NAMALWA (cell line): ENCODE measurements around the gene ERICH2.
A peak's percentile ranks its signal among the peaks of the same experiment; 100 is the strongest.

Source experiments
- DNase-seq: peaks from one replicate; pipeline ENCODE4 v3.0.0-alpha.2; 2015; ENCODE audit warnings: low spot score

The ERICH2 gene

DNA sequence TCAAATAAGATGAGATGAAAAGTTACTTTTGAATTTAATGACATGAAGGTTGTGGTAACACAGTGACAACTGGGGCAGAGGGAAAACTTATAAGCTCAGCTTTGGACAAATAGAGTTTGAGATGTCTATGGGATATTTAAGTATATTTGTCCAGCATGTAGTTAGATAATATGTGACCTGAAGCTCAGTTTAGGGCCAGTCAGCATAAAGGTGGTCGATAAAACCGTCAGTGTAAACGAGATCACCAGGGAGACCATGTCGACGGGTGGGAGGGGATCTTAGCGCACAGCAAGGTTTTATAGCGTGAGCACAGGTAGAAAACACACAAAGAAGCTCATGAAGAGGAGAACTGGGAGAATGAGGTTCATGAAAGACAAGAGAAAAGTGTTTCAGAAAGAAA, 7.4 kb upstream of the ERICH2 start:
- no peak for DNase-seq

GRCh38 chr2:170763232-170763631, 6.9 kb upstream of the ERICH2 start:
- DNase-seq, result no peak

DNA sequence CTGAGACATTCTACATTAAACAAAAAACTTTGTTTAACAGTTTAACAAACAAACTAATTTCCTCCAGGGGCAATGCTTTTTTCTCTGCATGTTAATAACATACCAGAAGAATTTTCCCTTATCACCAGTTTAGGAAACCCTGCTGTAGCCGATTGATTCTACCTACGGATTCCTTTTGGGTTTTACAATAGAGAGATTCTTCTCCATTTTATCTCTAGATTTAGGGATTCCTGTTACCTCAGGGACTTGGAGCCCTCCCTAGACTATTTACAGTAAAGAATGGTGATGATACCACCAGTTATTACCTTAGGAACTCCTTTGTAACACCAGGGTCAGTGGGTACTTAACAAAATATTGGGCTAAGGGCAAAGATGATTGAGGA, 5.3 kb upstream of the ERICH2 start:
- DNase-seq, result no peak

DNA sequence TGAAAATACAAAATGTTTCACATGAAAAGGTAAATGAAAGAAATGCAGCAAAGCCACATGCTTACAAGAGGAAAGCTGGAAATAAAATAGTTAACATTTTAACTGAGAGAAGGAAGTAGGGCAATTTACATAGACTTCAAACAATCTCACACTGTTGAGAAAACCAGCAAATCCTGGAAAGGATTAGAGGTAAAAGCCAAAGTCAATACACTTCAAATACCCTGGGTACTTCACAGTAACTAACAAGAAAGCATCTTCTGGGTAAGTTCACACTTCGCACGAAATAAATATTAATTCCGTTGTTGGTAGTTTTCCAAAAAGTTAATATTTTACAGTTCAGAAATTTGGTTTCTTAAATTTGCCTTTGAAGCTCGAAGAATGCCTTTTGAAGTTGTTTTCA, 3.5 kb upstream of the ERICH2 start:
- no peak for DNase-seq

DNA sequence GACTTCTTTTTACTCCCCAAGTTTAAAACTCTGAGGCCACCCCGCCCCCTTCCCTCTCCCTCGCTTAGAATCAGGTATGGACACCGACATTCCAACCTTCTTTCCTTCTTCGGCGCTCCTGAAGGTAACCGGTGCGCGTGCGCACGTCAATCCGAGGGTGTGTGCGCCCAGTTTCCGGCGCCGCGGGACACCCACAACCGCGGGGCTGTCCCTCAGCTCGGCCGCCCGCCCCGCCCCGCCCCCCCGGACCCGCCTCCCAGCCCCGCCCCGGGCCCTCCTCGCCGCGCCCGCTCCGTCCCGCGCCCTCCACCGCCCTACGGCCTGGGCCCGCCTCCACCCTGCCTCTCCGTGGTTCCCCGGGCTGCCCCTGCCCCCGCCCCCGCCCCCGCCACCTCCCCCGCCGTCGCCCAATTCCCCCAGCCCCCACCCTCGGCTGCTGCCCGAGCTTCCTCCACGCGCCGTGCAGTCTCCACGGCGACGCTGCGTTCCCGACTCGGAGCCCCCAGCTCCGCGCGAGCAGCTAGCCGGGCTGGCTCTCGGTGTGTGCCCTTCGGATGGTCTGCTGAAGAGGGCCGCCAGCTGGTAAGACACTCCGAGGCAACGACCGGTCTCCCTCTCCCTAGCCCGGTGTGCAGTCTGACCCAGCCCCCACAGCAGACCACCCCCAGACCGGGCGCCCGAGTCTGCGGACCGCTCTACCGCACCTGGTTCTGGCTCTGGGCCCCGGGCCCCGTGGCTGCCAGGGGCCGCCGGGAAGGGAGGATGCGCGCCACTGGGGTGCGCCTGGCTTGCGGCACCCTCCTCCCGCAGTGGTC, 635 bp downstream of the ERICH2 start:
- DNase-seq, result peak; percentile 75

DNA sequence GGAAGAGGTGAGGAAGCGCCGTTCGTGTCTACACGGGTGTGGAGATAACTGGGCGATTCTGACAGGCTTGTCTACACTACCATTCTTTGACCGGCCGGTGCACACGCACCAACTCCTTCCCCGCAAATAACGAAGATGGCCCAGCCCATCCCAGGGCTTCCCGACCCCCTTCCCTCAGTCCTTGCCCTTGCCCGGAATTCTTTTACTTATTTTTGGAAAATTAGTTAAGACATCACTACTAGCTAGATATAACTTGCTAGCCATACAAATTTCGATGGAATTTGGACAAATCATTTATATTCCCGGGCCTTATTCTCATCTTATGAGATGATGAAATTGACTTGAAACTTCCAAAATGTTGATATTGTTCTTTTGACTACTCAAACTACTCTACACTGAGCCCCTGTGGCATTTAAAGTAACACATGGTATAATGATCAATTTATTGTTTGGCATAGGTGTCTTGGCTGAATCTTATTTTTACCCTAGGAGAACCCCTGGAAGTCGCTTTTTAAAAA, 1.3 kb downstream of the ERICH2 start:
- DNase-seq, result no peak

DNA sequence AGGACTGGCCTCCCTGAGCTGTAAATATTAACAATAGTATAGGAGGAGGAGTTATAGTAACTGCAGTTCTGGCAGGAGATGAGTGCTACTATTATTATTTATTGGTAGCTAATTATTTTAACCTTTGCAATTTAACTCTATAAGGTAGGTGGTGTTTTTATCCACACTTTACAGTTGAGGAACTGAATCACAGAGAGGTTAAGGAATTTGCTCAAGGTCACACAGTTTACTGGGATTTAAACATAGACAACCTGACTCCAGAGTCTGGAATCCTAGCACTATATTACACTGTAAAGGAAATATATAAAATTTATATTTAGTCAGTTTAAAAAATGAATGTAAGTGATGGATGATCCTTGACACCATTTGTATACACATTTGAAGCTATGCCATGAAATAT, 2.1 kb downstream of the ERICH2 start:
- DNase-seq, result no peak

DNA sequence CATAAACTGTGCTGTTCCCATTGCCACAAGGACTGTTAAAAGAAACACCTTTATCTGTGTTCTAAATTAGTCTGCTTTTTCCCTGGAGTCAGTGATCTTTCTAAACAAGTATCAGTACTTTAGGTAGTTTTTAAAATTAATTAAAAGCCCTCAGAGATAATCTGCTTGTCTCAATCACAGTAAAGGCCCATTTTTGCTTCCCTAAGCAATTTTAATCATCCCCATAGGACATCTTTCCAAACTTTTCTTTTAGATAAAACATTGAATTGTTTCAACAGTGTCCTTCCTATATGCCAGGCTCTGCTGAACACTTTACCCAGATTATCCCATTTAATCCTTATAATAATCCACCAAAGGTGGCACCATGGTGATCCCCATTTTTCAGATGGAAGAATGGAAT, 3.9 kb downstream of the ERICH2 start:
- no peak for DNase-seq

DNA sequence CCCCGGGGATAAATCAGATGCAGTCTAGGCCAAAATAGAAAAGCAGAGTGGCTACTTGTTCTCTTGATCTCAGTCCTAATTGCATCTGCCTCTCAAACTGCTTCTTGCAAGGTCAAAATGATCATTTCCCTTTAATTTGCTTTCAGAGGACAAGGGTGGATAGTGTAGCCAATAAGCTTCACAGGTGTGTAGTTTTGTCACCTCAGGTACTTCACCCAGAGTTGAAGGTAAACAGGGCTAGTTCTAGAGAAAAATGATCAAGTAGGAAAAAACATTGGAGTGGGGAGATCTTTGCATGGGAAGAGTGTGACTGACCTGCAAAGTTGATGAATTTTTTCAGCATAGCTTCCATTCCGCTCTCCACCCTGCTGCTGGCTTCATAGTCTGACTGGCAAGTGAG, 8.7 kb downstream of the ERICH2 start:
- no peak for DNase-seq

- no peak for DNase-seq
Measured at GRCh38 chr2:170779304-170779703, 9.1 kb downstream of the ERICH2 start.

DNA sequence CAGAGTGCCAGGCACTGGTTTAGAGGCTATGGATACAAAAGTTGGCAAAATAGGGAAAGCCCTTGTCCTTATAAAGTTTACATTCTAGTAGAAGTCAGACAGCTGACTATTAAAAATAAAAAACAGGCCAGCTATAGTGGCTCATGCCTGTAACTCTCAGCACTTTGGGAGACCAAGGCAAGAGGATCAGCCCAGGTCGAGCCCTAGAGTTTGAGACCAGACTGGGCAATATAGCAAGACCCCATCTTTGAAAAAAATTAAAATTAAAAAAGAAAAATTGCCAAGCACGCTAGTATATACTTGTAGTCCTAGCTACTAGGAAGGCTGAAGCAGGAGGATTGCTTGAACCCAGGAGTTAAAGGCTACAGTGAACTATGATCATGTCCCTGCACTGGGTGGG, 12.5 kb downstream of the ERICH2 start:
- DNase-seq, result no peak

DNA sequence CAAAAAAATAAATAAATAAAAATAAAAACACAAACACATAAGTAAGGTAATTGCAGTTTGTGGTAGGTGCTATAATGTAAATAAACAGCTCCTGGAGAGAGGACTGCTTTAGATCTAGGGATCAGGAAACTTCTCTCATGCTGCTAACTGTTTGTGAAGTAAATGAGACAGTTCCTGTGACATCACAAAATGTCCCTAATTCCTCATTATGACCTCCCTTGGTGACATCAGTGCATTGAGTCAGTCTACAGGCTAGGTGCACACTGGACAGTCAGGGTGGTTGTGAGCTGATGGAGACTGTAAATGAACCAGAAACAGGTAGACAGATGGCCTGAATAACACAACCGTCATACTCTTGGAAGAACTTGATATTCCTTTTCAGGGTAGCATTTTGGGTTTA, 13.4 kb downstream of the ERICH2 start:
- DNase-seq, result no peak

DNA sequence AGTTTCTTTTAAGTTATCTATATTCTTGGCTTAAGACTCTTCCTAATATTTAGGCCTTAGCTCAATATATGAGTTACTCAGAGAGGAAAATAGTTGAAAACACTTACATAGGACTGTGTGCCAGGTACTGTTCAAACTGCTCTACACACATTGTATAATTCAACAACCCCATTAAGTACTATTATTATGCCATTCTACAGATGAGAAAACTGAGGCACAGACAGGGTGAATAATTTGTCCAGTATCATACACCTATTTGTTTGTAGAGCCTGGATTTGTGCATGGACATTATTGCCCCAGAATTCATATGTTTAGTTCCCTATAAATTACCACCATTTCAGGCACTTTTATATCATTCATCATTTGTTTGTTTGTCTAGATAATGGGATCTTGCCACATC, 28.8 kb downstream of the ERICH2 start:
- no peak for DNase-seq

GRCh38 chr2:170806548-170806947, 36.4 kb downstream of the ERICH2 start:
- DNase-seq, result no peak

GRCh38 chr2:170812710-170813600, 42.8 kb downstream of the ERICH2 start:
- DNase-seq, result peak; percentile 87

DNA sequence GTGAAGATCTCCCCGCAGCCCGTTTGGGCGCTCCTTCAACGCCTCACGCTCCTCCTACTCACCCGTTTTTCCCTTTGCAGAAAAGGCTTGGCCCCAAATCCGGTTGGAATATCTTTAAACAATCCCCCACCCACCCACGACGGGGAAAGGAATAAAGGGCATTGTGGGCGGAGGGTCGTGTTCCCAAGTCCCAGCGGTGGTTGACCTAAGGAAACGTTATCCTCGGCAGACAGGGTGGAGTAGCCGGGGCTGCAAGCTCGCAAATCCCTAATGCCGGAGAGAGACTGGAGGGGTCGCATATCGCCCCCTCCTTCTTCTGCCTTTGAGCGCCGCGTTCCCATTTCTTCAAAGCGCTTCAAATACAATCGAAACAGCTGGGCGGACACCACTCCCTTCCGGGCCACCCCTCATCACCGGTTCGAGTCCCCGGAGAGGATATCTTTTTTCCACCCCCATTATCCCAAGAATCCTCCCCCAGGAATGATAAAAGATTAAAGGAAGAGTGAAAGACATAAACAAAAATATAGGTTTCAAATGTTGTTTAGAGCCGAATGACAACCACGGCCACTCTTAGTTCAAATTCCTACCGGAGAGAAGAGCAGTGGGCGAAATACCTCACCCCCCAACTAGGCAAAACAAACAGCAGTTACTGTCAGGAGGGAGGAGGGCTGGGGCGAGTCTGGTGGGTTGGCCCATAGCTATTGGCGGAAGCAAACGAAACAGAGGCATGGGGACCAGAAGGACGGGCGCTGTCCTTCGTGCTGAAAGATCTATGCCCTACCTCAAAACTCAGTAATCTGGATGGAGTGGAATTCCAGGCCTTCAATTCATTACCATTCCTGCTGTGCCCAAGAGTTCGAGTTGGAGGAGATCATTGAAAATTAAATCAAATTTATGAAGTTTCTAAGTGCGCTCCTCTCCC, 43.7 kb downstream of the ERICH2 start:
- peak; percentile 38 for DNase-seq

DNA sequence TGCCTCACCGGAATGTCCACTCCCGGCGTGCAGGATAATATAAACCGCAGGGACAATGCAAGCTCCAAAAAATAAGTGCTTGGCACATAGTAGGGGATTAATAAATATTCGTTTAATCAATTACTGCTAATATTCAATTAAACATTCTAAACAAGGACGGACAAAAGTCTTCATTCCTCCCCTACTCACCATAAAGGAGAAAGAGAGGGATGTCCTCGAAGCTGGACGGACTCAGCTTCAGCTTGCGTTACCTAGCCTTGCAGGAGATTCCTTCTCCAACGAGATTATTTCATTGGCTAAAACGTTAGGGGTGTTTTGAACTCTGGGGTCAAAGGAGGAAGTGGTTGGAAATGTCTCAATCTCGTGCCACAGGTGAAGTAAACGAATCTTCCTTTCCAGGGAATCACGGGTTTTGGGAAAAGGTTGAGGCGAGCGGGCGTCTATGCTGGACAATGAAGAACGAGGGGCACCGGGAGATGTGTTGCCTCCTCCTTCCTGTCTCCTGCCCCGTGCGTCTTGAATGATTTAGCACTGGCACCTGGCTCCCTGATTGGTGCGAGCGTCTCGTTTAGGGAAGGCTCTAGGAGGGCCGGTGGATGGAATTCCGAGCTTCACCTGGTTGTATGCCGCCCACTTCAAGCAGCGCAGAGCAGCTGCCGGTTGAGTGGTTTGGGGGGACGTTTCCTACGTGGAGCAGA, 44.5 kb downstream of the ERICH2 start:
- no peak for DNase-seq

GRCh38 chr2:170815311-170815710, 45.1 kb downstream of the ERICH2 start:
- no peak for DNase-seq

- peak; percentile 83 for DNase-seq
Measured at GRCh38 chr2:170815746-170816503, 45.7 kb downstream of the ERICH2 start.

DNA sequence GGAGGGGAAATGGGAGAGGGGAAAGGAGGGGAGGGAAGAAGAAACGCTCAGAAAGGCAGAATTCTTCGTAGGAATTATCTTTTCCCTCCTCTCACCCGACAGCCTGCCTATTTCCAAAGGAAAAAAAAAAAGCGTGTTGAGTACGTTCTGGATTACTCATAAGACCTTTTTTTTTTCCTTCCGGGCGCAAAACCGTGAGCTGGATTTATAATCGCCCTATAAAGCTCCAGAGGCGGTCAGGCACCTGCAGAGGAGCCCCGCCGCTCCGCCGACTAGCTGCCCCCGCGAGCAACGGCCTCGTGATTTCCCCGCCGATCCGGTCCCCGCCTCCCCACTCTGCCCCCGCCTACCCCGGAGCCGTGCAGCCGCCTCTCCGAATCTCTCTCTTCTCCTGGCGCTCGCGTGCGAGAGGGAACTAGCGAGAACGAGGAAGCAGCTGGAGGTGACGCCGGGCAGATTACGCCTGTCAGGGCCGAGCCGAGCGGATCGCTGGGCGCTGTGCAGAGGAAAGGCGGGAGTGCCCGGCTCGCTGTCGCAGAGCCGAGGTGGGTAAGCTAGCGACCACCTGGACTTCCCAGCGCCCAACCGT, 46.4 kb downstream of the ERICH2 start, which contains the start of gene GAD1:
TSS of gene GAD1 (plus strand) at position 384 of the 589 bp plus-strand sequence. CDS start 1,705 bp downstream, outside the sequence.
- peak; percentile 70 for DNase-seq
